Muscle of leg (tissue), 11 donors: ENCODE measurements around the gene AKR7A3. TPM values are rescaled to one million over a fixed set of nuclear protein-coding genes. Genes with fewer than 3 reads are reported as not detected.
"Not testable (repeated sequence)": the region's sequence is repeated elsewhere in the genome, so short reads cannot be mapped to it uniquely, and the experiment has no call there.

Source experiments
- DNase-seq: peaks from one replicate; pipeline ENCODE4 v3.0.0; 2013
- H3K27ac ChIP-seq: one replicate; pipeline ENCODE4 v1.5.1; 2013; ENCODE audit warnings: mild to moderate bottlenecking, low read length, control low read depth
- H3K27me3 ChIP-seq: one replicate; pipeline ENCODE4 v1.6.1; 2013; ENCODE audit warnings: low read length; ENCODE audit not compliant: control insufficient read depth, insufficient read depth
- H3K36me3 ChIP-seq: one replicate; pipeline ENCODE4 v1.6.1; 2013; ENCODE audit warnings: low read length; ENCODE audit not compliant: control insufficient read depth, insufficient read depth
- H3K4me1 ChIP-seq: one replicate; pipeline ENCODE4 v1.6.1; 2013; ENCODE audit warnings: low read length; ENCODE audit not compliant: control insufficient read depth, insufficient read depth
- H3K4me3 ChIP-seq: one replicate; pipeline ENCODE4 v1.5.1; 2013; ENCODE audit warnings: low read length, control low read depth
- H3K9me3 ChIP-seq: replicated peaks from 2 replicates; pipeline ENCODE4 v1.6.1; 2013; ENCODE audit warnings: low read depth, low read length; ENCODE audit not compliant: control insufficient read depth
- WGBS: methylation state at CpG from one replicate; pipeline ENCODE4 v1.1.5; 2013; ENCODE audit warnings: missing lambda C conversion rate; ENCODE audit not compliant: insufficient coverage; 5-methylcytosine and 5-hydroxymethylcytosine counted together
- polyA plus RNA-seq, 8 donors: library from polyadenylated mRNA; unstranded; fragments of 120-200 nt; gene quantifications; one replicate each; pipeline versions ENCODE4 v1.2.1 to v1.2.3, GENCODE V29; 2013; ENCODE audit warnings: inconsistent platforms in 1 of 8, low replicate concordance in 1 of 8; ENCODE audit not compliant: insufficient read length in 8 of 8, insufficient read depth in 1 of 8
- total RNA-seq: library from RNA; stranded (reverse); fragments of 120-200 nt; gene quantifications from one replicate; pipeline ENCODE4 v1.2.4, GENCODE V29; 2013

AKR7A3 gene
- total and polyA plus RNA-seq, 9 donors, result 0.42 to 1.4 (median 0.85) TPM

DNA sequence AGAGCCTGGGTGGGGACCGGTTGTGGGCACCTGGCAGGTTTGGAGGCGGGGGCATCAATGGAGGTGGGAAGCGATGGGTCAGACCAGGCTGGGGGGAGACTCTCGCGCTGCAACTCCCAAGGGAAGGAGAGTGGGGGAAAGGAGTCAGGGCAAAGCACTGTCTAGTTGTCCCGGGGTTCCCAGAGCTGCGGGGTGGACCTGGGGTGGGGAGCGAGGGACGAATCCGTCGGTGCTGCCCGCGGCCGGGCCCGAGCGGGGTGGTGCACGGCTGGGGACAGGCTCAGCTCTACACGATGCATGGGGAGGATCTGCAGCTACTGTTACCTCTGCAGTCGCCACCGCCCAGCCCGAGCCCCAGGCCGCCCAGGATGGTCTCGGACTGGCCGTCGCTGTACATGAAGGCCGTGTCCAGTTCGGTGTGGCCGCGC, 22.9 kb upstream of the AKR7A3 start:
- peaks cover 46% of the 10 kb centered on the region for H3K36me3 ChIP-seq
- no peak overlapping the region for H3K27ac ChIP-seq
- WGBS, result 1% methylated on average over 29 of the region's 29 CpGs
- H3K4me3 ChIP-seq, result peak overlapping the region; percentile 76
- H3K9me3 ChIP-seq, result no peaks in the 10 kb centered on the region
- H3K4me1 ChIP-seq, result peaks cover 31% of the 10 kb centered on the region
- no peaks in the 10 kb centered on the region for H3K27me3 ChIP-seq
- peak; percentile 39 for DNase-seq

GRCh38 chr1:19310720-19311502, 22.3 kb upstream of the AKR7A3 start:
- H3K4me3 ChIP-seq, result peak overlapping the region; percentile 76
- no peak overlapping the region for H3K27ac ChIP-seq
- H3K4me1 ChIP-seq, result peaks cover 28% of the 10 kb centered on the region
- 24% methylated on average over 5 of the region's 13 CpGs for WGBS
- H3K9me3 ChIP-seq, result no peaks in the 10 kb centered on the region
- peaks cover 48% of the 10 kb centered on the region for H3K36me3 ChIP-seq
- H3K27me3 ChIP-seq, result no peaks in the 10 kb centered on the region
- DNase-seq, result no peak

DNA sequence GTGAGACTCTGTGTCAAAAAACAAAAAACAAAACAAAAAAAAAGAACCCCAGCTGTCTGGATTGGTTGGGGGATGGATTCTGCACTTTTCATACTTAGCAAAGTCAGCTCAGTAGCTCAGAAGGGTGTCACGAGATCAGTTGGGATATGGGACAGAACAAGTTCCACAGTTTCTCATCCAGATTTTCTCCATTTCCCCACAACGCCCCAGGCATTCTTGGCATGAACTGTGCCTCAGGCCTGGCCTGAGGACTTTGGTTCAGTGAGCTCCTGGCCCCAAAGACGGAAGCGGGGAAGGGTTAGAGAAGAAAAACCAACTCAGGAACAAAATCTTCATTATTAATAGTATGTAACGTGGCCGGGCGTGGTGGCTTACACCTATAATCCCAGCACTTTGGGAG, 21.5 kb upstream of the AKR7A3 start:
- Histone ChIP-seq H3K27me3 (no peaks in the 10 kb centered on the region), H3K4me3 (no peak overlapping the region), H3K27ac (no peak overlapping the region), H3K36me3 (peaks cover 52% of the 10 kb centered on the region), H3K4me1 (peaks cover 26% of the 10 kb centered on the region), H3K9me3 (no peaks in the 10 kb centered on the region)
- 34% methylated on average over 2 of the region's 7 CpGs for WGBS
- DNase-seq, result no peak

- no peak overlapping the region for H3K4me3 ChIP-seq
- no peaks in the 10 kb centered on the region for H3K9me3 ChIP-seq
- H3K27ac ChIP-seq, result no peak overlapping the region
- H3K27me3 ChIP-seq, result no peaks in the 10 kb centered on the region
- peaks cover 48% of the 10 kb centered on the region for H3K36me3 ChIP-seq
- H3K4me1 ChIP-seq, result peaks cover 29% of the 10 kb centered on the region
- DNase-seq, result peak; percentile 41
- 40% methylated on average over 1 of the region's 6 CpGs for WGBS
Observed at GRCh38 chr1:19309123-19309813, 20.7 kb upstream of the AKR7A3 start.

- peaks cover 29% of the 10 kb centered on the region for H3K4me1 ChIP-seq
- 82% methylated on average over 3 of the region's 3 CpGs for WGBS
- peaks cover 49% of the 10 kb centered on the region for H3K36me3 ChIP-seq
- no peak overlapping the region for H3K27ac ChIP-seq
- no peaks in the 10 kb centered on the region for H3K27me3 ChIP-seq
- no peaks in the 10 kb centered on the region for H3K9me3 ChIP-seq
- H3K4me3 ChIP-seq, result no peak overlapping the region
- no peak for DNase-seq
Observed at GRCh38 chr1:19308509-19308907, 19.9 kb upstream of the AKR7A3 start.

DNA sequence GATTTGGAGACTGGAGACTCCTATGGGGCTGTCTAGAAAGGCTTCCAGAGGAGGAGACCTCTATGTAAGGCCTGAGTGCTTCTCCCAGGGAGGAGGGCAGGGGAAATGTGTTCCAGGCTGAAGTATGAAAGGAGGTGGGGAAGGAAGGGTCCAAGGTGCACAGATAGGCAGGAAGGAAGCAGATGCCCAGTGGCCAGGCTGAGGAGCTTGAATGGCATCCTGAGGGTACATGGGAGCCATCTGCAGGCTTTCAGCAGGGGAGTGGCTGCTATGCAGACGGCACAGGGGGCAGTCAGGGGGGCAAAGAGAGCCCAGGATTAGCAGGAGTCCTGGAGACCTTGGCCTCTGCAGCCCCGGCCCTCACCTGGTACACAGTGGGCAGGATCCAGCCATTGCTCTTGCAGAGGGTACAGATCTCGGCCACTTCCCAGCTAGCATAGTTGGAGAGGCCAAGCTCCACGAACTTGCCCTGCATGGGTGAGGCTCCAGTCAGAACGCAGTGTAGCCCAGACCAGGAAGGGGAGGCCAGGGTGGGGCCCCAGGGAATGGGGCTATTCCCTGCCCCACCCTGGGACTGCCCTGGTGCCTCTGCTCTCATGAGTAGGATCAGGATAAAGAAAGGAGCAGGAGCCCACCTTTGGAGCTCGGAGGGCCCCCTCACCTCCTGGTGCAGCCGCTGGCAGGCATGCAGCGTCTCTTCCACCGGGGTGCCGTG, 19.4 kb upstream of the AKR7A3 start:
- Histone ChIP-seq H3K27me3 (no peaks in the 10 kb centered on the region), H3K27ac (no peak overlapping the region), H3K4me3 (no peak overlapping the region), H3K36me3 (peaks cover 55% of the 10 kb centered on the region), H3K9me3 (no peaks in the 10 kb centered on the region), H3K4me1 (peaks cover 27% of the 10 kb centered on the region)
- WGBS, result 89% methylated on average over 10 of the region's 10 CpGs
- DNase-seq, result no peak

GRCh38 chr1:19306941-19307340, 18.4 kb upstream of the AKR7A3 start:
- H3K36me3 ChIP-seq, result peaks cover 59% of the 10 kb centered on the region
- no peak overlapping the region for H3K4me3 ChIP-seq
- no peaks in the 10 kb centered on the region for H3K27me3 ChIP-seq
- H3K9me3 ChIP-seq, result no peaks in the 10 kb centered on the region
- WGBS, result 93% methylated on average over 6 of the region's 6 CpGs
- peaks cover 23% of the 10 kb centered on the region for H3K4me1 ChIP-seq
- H3K27ac ChIP-seq, result no peak overlapping the region
- DNase-seq, result no peak

DNA sequence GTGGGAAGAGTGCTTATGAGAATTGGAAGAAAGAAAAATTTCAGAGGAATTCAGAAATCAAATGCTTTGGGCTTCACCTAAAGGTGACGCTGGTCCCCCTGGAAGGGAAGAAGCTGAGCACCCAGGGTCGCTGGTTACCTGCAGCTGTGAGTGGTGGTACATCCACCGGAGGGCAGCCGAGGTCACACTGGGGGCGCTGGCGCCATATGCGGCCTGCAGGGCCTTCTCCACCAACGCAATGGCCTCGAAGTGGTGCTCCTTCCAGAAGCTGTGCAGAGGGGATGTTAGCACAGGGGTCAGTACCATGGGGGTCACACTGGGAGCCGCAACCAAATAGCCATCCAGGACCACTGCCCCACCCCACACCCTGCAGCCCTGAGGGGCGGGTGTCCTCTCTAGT, 17.3 kb upstream of the AKR7A3 start:
- WGBS, result 96% methylated on average over 9 of the region's 11 CpGs

GRCh38 chr1:19304081-19304480, 15.5 kb upstream of the AKR7A3 start:
- Histone ChIP-seq H3K36me3 (peaks cover 56% of the 10 kb centered on the region), H3K4me1 (peaks cover 12% of the 10 kb centered on the region), H3K27ac (peak overlapping the region; percentile 72)
- peak; percentile 60 for DNase-seq
- H3K9me3 ChIP-seq, H3K4me3 ChIP-seq, H3K27me3 ChIP-seq: not testable (repeated sequence)
- 100% methylated on average over 1 of the region's 10 CpGs for WGBS

More for the DNA sequence above, 17.3 kb upstream of the AKR7A3 start:
- no peaks in the 10 kb centered on the region for H3K9me3 ChIP-seq
- no peaks in the 10 kb centered on the region for H3K27me3 ChIP-seq
- peaks cover 59% of the 10 kb centered on the region for H3K36me3 ChIP-seq
- no peak overlapping the region for H3K27ac ChIP-seq
- peaks cover 17% of the 10 kb centered on the region for H3K4me1 ChIP-seq
- H3K4me3 ChIP-seq, result no peak overlapping the region
- DNase-seq, result no peak

DNA sequence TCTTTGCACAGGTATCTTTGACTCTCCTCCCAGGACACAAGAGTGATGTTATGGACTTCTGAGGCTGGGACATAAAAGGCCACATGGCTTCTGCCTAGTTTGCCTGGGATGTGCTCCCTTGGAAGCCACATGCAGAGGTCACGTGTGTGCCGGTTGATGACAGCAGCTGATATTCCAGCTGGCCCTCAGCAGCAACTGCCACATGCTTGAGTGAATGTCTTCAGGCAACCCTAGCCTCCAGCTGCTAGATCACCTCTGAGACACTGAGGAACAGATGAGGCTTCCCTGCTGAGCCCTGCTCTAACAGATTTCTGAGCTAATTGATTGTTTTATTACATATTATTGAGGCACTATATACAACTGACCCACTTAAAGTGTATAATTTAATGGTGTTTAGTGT, 11.6 kb upstream of the AKR7A3 start:
- Histone ChIP-seq H3K27ac (no peak overlapping the region), H3K27me3 (no peaks in the 10 kb centered on the region), H3K9me3 (peaks cover 5% of the 10 kb centered on the region), H3K36me3 (peaks cover 23% of the 10 kb centered on the region), H3K4me3 (no peak overlapping the region), H3K4me1 (peaks cover 12% of the 10 kb centered on the region)
- no CpG with 5 or more reads among the region's 2 CpGs for WGBS
- DNase-seq, result no peak
